Muscle layer of duodenum (tissue), 2 donors: ENCODE results near the gene RSAD2.
A peak's percentile ranks its signal among the peaks of the same experiment; 100 is the strongest.

Experiments used
- H3K27ac ChIP-seq: one replicate; pipeline ENCODE4 v1.7.0; 2013; ENCODE audit warnings: mild to moderate bottlenecking, low read length
- H3K27me3 ChIP-seq: one replicate; pipeline ENCODE4 v1.7.0; 2013; ENCODE audit warnings: low read depth, mild to moderate bottlenecking, control low read depth, low read length
- H3K36me3 ChIP-seq, 2 donors: one replicate each; pipeline ENCODE4 v1.7.0; 2013; ENCODE audit warnings: low read length in 2 of 2, control low read depth in 1 of 2, mild to moderate bottlenecking in 1 of 2; ENCODE audit not compliant: insufficient read depth in 2 of 2, control insufficient read depth in 1 of 2
- H3K4me1 ChIP-seq, 2 donors: one replicate each; pipeline ENCODE4 v1.7.0; 2013; ENCODE audit warnings: low read length in 2 of 2, mild to moderate bottlenecking in 2 of 2, control low read depth in 1 of 2, moderate library complexity in 1 of 2; ENCODE audit not compliant: insufficient read depth in 2 of 2, control insufficient read depth in 1 of 2
- H3K4me3 ChIP-seq, 2 donors: one replicate each; pipeline ENCODE4 v1.7.0; 2013; ENCODE audit warnings: low read length in 2 of 2, low read depth in 1 of 2, mild to moderate bottlenecking in 1 of 2
- H3K9me3 ChIP-seq, 2 donors: one replicate each; pipeline ENCODE4 v1.7.0; 2013; ENCODE audit warnings: low read length in 2 of 2, control low read depth in 1 of 2, mild to moderate bottlenecking in 1 of 2; ENCODE audit not compliant: control insufficient read depth in 1 of 2
- donor health status: healthy.

Gene RSAD2

GRCh38 chr2:6864923-6865345 lies 12.6 kb upstream of the RSAD2 start:
- Histone ChIP-seq H3K27me3 (no peaks in the 10 kb centered on the region), H3K4me3 (peak overlapping the region; percentile 35 to 87), H3K4me1 (peaks cover 0 to 10% of the 10 kb centered on the region in 2 donors), H3K36me3 (peaks cover 0 to 16% of the 10 kb centered on the region in 2 donors), H3K27ac (no peak overlapping the region), H3K9me3 (no peaks in the 10 kb centered on the region)

GRCh38 chr2:6865346-6866274 lies 12.0 kb upstream of the RSAD2 start, which contains the start of gene CMPK2:
CMPK2 (minus strand) TSS chr2:6865907; CDS start chr2:6865696, 211 bp downstream.
- Histone ChIP-seq H3K27me3 (no peaks in the 10 kb centered on the region), H3K9me3 (no peaks in the 10 kb centered on the region), H3K4me3 (peak within 1 kb of the TSS; percentile 80 to 87), H3K36me3 (peaks cover 0 to 11% of the 10 kb centered on the region in 2 donors), H3K27ac (no peak within 1 kb of the TSS), H3K4me1 (peaks cover 0 to 10% of the 10 kb centered on the region in 2 donors)

GRCh38 chr2:6866275-6866671 lies 11.3 kb upstream of the RSAD2 start:
- H3K4me3 ChIP-seq, result peak overlapping the region; percentile 80 to 87
- peaks cover 0 to 6% of the 10 kb centered on the region in 2 donors for H3K36me3 ChIP-seq

GRCh38 chr2:6866982-6867381 lies 10.6 kb upstream of the RSAD2 start:
- Histone ChIP-seq H3K4me3 (no peak overlapping the region), H3K9me3 (no peaks in the 10 kb centered on the region), H3K27me3 (no peaks in the 10 kb centered on the region), H3K36me3 (no peaks in the 10 kb centered on the region), H3K27ac (no peak overlapping the region), H3K4me1 (peaks cover 0 to 10% of the 10 kb centered on the region in 2 donors)

More at GRCh38 chr2:6866275-6866671, 11.3 kb upstream of the RSAD2 start:
- Histone ChIP-seq H3K9me3 (no peaks in the 10 kb centered on the region), H3K4me1 (peaks cover 0 to 10% of the 10 kb centered on the region in 2 donors), H3K27me3 (no peaks in the 10 kb centered on the region), H3K27ac (no peak overlapping the region)

- no peak overlapping the region for H3K4me3 ChIP-seq
- H3K27ac ChIP-seq, result no peak overlapping the region
- no peaks in the 10 kb centered on the region for H3K9me3 ChIP-seq
- no peaks in the 10 kb centered on the region for H3K27me3 ChIP-seq
- no peaks in the 10 kb centered on the region for H3K36me3 ChIP-seq
- H3K4me1 ChIP-seq, result peaks cover 0 to 4% of the 10 kb centered on the region in 2 donors
Observed at GRCh38 chr2:6872394-6872793, 5.2 kb upstream of the RSAD2 start.

GRCh38 chr2:6874032-6874431 lies 3.5 kb upstream of the RSAD2 start:
- H3K36me3 ChIP-seq, result no peaks in the 10 kb centered on the region
- no peaks in the 10 kb centered on the region for H3K27me3 ChIP-seq

GRCh38 chr2:6876309-6876708 lies 1.3 kb upstream of the RSAD2 start:
- Histone ChIP-seq H3K4me3 (no peak overlapping the region), H3K27me3 (no peaks in the 10 kb centered on the region), H3K9me3 (no peaks in the 10 kb centered on the region), H3K4me1 (peaks cover 0 to 13% of the 10 kb centered on the region in 2 donors), H3K36me3 (no peaks in the 10 kb centered on the region), H3K27ac (no peak overlapping the region)

More at GRCh38 chr2:6874032-6874431, 3.5 kb upstream of the RSAD2 start:
- Histone ChIP-seq H3K27ac (no peak overlapping the region), H3K4me3 (no peak overlapping the region), H3K4me1 (peaks cover 0 to 13% of the 10 kb centered on the region in 2 donors), H3K9me3 (no peaks in the 10 kb centered on the region)

GRCh38 chr2:6878549-6878948 lies 972 bp downstream of the RSAD2 start:
- Histone ChIP-seq H3K27ac (no peak overlapping the region), H3K36me3 (no peaks in the 10 kb centered on the region), H3K4me3 (peak overlapping the region; percentile 71 to 79), H3K9me3 (no peaks in the 10 kb centered on the region), H3K4me1 (peaks cover 0 to 13% of the 10 kb centered on the region in 2 donors), H3K27me3 (no peaks in the 10 kb centered on the region)

- Histone ChIP-seq H3K9me3 (no peaks in the 10 kb centered on the region), H3K4me3 (no peak overlapping the region), H3K27ac (no peak overlapping the region), H3K27me3 (no peaks in the 10 kb centered on the region), H3K4me1 (peaks cover 0 to 13% of the 10 kb centered on the region in 2 donors), H3K36me3 (no peaks in the 10 kb centered on the region)
Observed at GRCh38 chr2:6879011-6879410, 1.4 kb downstream of the RSAD2 start.

- Histone ChIP-seq H3K27ac (no peak overlapping the region), H3K4me1 (peaks cover 0 to 13% of the 10 kb centered on the region in 2 donors), H3K27me3 (no peaks in the 10 kb centered on the region), H3K4me3 (no peak overlapping the region), H3K9me3 (no peaks in the 10 kb centered on the region), H3K36me3 (no peaks in the 10 kb centered on the region)
Observed at GRCh38 chr2:6880200-6880733, 2.7 kb downstream of the RSAD2 start.

- Histone ChIP-seq H3K4me3 (no peak overlapping the region), H3K27ac (no peak overlapping the region), H3K36me3 (no peaks in the 10 kb centered on the region), H3K9me3 (no peaks in the 10 kb centered on the region), H3K27me3 (no peaks in the 10 kb centered on the region), H3K4me1 (peaks cover 0 to 13% of the 10 kb centered on the region in 2 donors)
Observed at GRCh38 chr2:6881046-6881445, 3.5 kb downstream of the RSAD2 start.
